ENCODE results near the gene IMMP2L. TPM values are rescaled to one million over a fixed set of nuclear protein-coding genes. Genes with fewer than 3 reads are reported as not detected.
"Not testable (repeated sequence)": the region's sequence is repeated elsewhere in the genome, so short reads cannot be mapped to it uniquely, and the experiment has no call there.

The IMMP2L gene
- total and polyA plus RNA-seq, 8 donors: 2.5 to 40.8 (median 20.0) TPM; not detected in 1

DNA sequence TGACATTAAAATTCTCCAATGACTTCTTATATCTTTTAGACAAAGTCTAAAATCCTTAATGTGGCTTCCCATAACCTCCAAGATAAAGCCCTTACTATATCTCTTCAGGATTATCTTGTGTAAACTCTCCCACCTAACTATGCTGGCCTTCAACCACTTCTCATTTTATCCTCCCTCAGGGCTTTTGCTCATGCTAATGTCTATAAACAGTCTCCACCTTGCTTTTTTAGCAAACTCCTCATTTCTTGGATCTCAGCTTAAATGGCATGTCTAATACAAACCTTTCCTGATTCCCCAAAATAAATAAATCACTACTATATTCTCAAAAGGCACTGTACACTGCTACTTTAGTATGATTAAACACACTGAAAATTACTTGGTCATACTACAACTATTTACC is 290.2 kb downstream of the IMMP2L start:
- DNase-seq: no peak
- TF ChIP-seq, protein P1, sequence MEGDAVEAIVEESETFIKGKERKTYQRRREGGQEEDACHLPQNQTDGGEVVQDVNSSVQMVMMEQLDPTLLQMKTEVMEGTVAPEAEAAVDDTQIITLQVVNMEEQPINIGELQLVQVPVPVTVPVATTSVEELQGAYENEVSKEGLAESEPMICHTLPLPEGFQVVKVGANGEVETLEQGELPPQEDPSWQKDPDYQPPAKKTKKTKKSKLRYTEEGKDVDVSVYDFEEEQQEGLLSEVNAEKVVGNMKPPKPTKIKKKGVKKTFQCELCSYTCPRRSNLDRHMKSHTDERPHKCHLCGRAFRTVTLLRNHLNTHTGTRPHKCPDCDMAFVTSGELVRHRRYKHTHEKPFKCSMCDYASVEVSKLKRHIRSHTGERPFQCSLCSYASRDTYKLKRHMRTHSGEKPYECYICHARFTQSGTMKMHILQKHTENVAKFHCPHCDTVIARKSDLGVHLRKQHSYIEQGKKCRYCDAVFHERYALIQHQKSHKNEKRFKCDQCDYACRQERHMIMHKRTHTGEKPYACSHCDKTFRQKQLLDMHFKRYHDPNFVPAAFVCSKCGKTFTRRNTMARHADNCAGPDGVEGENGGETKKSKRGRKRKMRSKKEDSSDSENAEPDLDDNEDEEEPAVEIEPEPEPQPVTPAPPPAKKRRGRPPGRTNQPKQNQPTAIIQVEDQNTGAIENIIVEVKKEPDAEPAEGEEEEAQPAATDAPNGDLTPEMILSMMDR (IDR thresholded peaks at IDR 0.05): no peak
- no peak for TF ChIP-seq POLR2A (IDR thresholded peaks at IDR 0.05)
- TF ChIP-seq EP300 (IDR thresholded peaks at IDR 0.05): no peak
- no peak for TF ChIP-seq POLR2AphosphoS5 (IDR thresholded peaks at IDR 0.05)
- Histone ChIP-seq H3K27ac (no peak overlapping the region), H3K27me3 (no peaks in the 10 kb centered on the region), H3K36me3 (no peaks in the 10 kb centered on the region), H3K4me3 (no peak overlapping the region), H3K4me1 (no peaks in the 10 kb centered on the region), H3K9me3 (no peaks in the 10 kb centered on the region)
- intact Hi-C loops (cut with DNase I; ENCODE audit: low total_unique reads): no loop called here

DNA sequence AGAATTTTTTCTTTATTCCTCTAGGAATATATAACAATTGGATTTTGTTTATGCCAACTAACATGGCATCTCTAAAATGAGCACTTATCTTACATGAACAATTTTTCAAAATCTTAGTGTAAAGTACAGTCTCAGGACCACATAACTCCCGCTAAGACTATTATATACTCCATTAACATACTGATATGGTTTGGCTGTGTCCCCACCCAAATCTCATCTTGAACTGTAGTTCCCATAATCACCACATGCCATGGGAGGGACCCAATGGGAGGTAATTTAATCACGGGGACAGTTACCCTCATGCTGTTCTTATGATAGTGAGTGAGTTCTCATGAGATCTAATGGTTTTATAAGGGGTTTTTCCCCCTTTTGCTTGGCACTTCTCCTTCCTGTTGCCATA is 291.5 kb downstream of the IMMP2L start:
- H3K27me3 ChIP-seq; H3K27ac ChIP-seq; H3K9me3 ChIP-seq; intact Hi-C loops (cut with DNase I; ENCODE audit: low total_unique reads); H3K36me3 ChIP-seq; H3K4me3 ChIP-seq; DNase-seq: not testable (repeated sequence)
- peaks cover 0 to 12% (median 0%) of the 10 kb centered on the region in 4 donors for H3K4me1 ChIP-seq
- 50 to 100% (median 95%) methylated on average over 2 of the region's 2 CpGs for WGBS, 5 donors

DNA sequence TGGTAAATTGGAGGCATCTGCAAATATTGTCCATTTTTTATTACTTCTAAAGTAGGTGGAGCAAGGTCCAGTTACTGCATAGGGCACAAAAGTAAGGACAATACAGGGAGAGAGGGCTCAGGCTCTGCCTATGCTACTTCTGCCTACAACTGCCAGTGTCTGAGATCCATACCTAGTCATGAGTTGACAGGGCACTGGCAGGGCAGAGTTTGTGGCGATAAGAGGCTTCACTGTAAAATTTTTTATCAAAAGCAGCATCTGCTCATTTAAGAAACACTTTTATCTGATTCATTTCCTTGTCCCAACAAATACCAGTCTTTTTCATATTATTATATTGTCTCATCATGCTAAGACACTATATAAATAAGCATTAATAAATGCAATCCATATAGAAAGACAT is 293.4 kb downstream of the IMMP2L start:
- intact Hi-C loops (cut with DNase I; ENCODE audit: low total_unique reads): no loop called here
- 94 to 100% (median 95%) methylated on average over 1 of the region's 1 CpG for WGBS, 5 donors
- Histone ChIP-seq H3K36me3 (no peaks in the 10 kb centered on the region), H3K9me3 (no peaks in the 10 kb centered on the region), H3K27ac (no peak overlapping the region), H3K4me1 (peaks cover 0 to 26% (median 0%) of the 10 kb centered on the region in 4 donors), H3K4me3 (no peak overlapping the region), H3K27me3 (no peaks in the 10 kb centered on the region)
- DNase-seq: no peak
- TF ChIP-seq, protein P1 (IDR thresholded peaks at IDR 0.05): no peak
- no peak for TF ChIP-seq POLR2A (IDR thresholded peaks at IDR 0.05)

DNA sequence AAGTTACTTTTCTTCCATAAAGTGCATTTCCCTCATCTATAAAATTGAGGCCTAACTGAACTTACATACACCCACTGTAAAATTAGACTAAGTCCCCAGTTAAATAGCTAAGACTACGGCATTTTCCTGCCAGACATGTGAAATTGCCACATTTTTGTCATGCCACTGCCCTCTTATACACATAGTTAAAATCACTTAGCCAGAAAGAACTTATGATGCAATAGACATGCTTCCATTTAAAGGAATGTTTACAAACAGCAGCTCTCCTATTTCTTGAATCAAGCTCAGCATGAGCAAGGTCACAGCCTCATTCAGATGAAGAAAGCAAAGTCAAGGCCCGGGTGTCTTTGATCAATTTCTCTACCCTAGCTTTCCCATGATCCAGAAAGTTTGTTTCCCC is 295.7 kb downstream of the IMMP2L start:
- TF ChIP-seq POLR2AphosphoS5 (IDR thresholded peaks at IDR 0.05): no peak
- TF ChIP-seq EP300 (IDR thresholded peaks at IDR 0.05): no peak
- TF ChIP-seq, protein P1 (IDR thresholded peaks at IDR 0.05): no peak
- TF ChIP-seq POLR2A (IDR thresholded peaks at IDR 0.05): no peak
- 62 to 86% (median 84%) methylated on average over 2 of the region's 2 CpGs for WGBS, 5 donors
- H3K4me3 ChIP-seq: no peak overlapping the region
- H3K27ac ChIP-seq: no peak overlapping the region
- intact Hi-C loops (cut with DNase I; ENCODE audit: low total_unique reads): no loop called here
- DNase-seq: no peak
- peaks cover 0 to 26% (median 0%) of the 10 kb centered on the region in 4 donors for H3K4me1 ChIP-seq
- no peaks in the 10 kb centered on the region for H3K9me3 ChIP-seq
- no peaks in the 10 kb centered on the region for H3K27me3 ChIP-seq
- H3K36me3 ChIP-seq: no peaks in the 10 kb centered on the region

DNA sequence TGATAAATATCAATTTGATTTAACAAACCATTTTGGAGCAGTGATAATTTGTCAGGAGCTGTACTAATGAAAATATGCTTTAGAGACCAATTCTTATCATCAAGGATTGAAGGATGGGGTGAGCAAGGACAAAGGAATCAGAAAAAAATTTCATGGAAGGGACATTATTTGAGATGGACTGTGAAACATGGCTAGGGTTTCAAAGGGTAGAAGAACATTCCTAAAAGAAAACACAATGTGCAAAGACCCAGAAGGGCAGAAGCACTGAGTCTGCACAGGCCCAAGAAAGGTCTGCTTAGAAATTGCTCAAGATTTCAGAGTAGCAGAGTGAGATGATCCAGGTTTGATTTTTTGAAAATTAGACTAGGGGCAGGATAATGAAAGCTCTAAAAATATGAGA is 296.9 kb downstream of the IMMP2L start:
- Histone ChIP-seq H3K9me3 (no peaks in the 10 kb centered on the region), H3K4me1 (peaks cover 0 to 26% (median 0%) of the 10 kb centered on the region in 4 donors), H3K36me3 (no peaks in the 10 kb centered on the region), H3K27ac (no peak overlapping the region), H3K27me3 (no peaks in the 10 kb centered on the region), H3K4me3 (no peak overlapping the region)
- intact Hi-C loops (cut with DNase I; ENCODE audit: low total_unique reads): no loop called here
- no peak for DNase-seq
- TF ChIP-seq POLR2A (IDR thresholded peaks at IDR 0.05): no peak
- no peak for TF ChIP-seq POLR2AphosphoS5 (IDR thresholded peaks at IDR 0.05)
- TF ChIP-seq, protein P1 (IDR thresholded peaks at IDR 0.05): no peak
- TF ChIP-seq EP300 (IDR thresholded peaks at IDR 0.05): no peak
